HCT116 (cell line): ENCODE results near the gene CERK. TPM values are rescaled to one million over a fixed set of nuclear protein-coding genes. Genes with fewer than 3 reads are reported as not detected.

ENCODE experiments used
- ATAC-seq: fragments of 200-7000 bp; cut with Tn5 transposase; 2 replicates; pipeline ENCODE4 v1.9.1; 2020; ENCODE audit warnings: mild to moderate bottlenecking, moderate library complexity
- BruUV-seq: library from RNA; stranded (reverse); fragments of 400-500 nt; replicated peaks from 2 replicates; lab custom pipeline; 2021; lab: Mats Ljungman, UMichigan
- CTCF ChIA-PET: fragments of 300-600 bp; sonication (Branson Sonifier 250); formaldehyde crosslinking; loops from one replicate; lab custom pipeline; 2021; ENCODE audit warnings: antibody characterized with exemption; lab: Charles Lee
- POLR2A ChIA-PET: fragments of 300-600, 350-600 bp; sonication (Branson Sonifier 250); formaldehyde crosslinking; loops from one replicate; lab custom pipeline; 2021; ENCODE audit warnings: antibody characterized with exemption; lab: Charles Lee
- RAD21 ChIA-PET, 2 experiments: fragments of 300-600 bp; sonication (Branson Sonifier 250); formaldehyde crosslinking; loops; one replicate each; lab custom pipeline; 2023; ENCODE audit warnings: low total read pairs in 2 of 2; ENCODE audit not compliant: uncharacterized antibody in 2 of 2, unreplicated experiment in 2 of 2, low non-redundant PET in 1 of 2; lab: Charles Lee
- DNase-seq: peaks from one replicate; pipeline ENCODE4 v3.0.0-alpha.2; 2010; ENCODE audit warnings: low read depth, low spot score
- H2AFZ ChIP-seq: fragments of 200-600 bp; shearing (Covaris generic), sonication (generic); 2 replicates; pipeline ENCODE4 v1.6.1; 2017; ENCODE audit warnings: low read depth, mixed run types, mixed read lengths, antibody characterized with exemption, low read length; ENCODE audit not compliant: poor library complexity, severe bottlenecking
- H3K27ac ChIP-seq: 2 replicates; pipeline ENCODE4 v1.5.1; 2012; ENCODE audit warnings: low read depth, low read length
- H3K27me3 ChIP-seq: fragments of 200-600 bp; sonication (generic); 2 replicates; pipeline ENCODE4 v1.6.1; 2016; ENCODE audit warnings: mixed run types, low read length, mixed read lengths; ENCODE audit not compliant: insufficient read depth
- H3K36me3 ChIP-seq, 2 experiments: fragments of 200-500 bp in 1 of 2; fragments of 200-600 bp in 1 of 2; sonication (Bioruptor generic) in 1 of 2; sonication (generic) in 1 of 2; 2 replicates each; pipeline versions ENCODE4 v1.5.1 to v1.6.1; 2014 to 2016; ENCODE audit warnings: low read length in 2 of 2, inconsistent platforms in 1 of 2, mixed read lengths in 1 of 2, mixed run types in 1 of 2; ENCODE audit not compliant: insufficient read depth in 2 of 2, control insufficient read depth in 1 of 2
- H3K4me1 ChIP-seq, 2 experiments: fragments of 200-600 bp in 1 of 2; sonication (generic) in 1 of 2; 2 replicates each; pipeline versions ENCODE4 v1.5.1 to v1.6.1; 2012 to 2017; ENCODE audit warnings: low read length in 2 of 2, inconsistent platforms in 1 of 2, mild to moderate bottlenecking in 1 of 2, mixed read lengths in 1 of 2, mixed run types in 1 of 2, moderate library complexity in 1 of 2; ENCODE audit not compliant: insufficient read depth in 2 of 2, control insufficient read depth in 1 of 2
- H3K4me2 ChIP-seq: fragments of 200-600 bp; sonication (generic); 2 replicates; pipeline ENCODE4 v1.6.1; 2017; ENCODE audit warnings: mixed run types, low read length, mixed read lengths
- H3K4me3 ChIP-seq, 2 experiments: fragments of 200-600 bp in 1 of 2; sonication (generic) in 1 of 2; replicated peaks in 1 of 2; 2 replicates each; pipeline ENCODE4 v1.5.1; 2011 to 2016; ENCODE audit warnings: low read length in 2 of 2, control low read depth in 1 of 2, low read depth in 1 of 2, mild to moderate bottlenecking in 1 of 2, mixed read lengths in 1 of 2, mixed run types in 1 of 2
- H3K79me2 ChIP-seq: fragments of 200-600 bp; sonication (generic); 2 replicates; pipeline ENCODE4 v1.6.1; 2017; ENCODE audit warnings: mild to moderate bottlenecking, mixed run types, low read length, moderate library complexity, mixed read lengths; ENCODE audit not compliant: insufficient read depth
- H3K9ac ChIP-seq: fragments of 200-600 bp; sonication (generic); 2 replicates; pipeline ENCODE4 v1.6.1; 2016; ENCODE audit warnings: low read length, mixed read lengths
- H3K9me2 ChIP-seq: fragments of 200-600 bp; sonication (generic), shearing (Covaris generic); 2 replicates; pipeline ENCODE4 v1.6.1; 2017; ENCODE audit warnings: mixed run types, mild to moderate bottlenecking, moderate library complexity; ENCODE audit not compliant: insufficient read depth
- H3K9me3 ChIP-seq, 2 experiments: fragments of 200-500 bp in 1 of 2; fragments of 200-600 bp in 1 of 2; sonication (Bioruptor generic) in 1 of 2; sonication (generic) in 1 of 2; 2 replicates each; pipeline ENCODE4 v1.6.1; 2014 to 2017; ENCODE audit warnings: low read length in 2 of 2, mixed read lengths in 2 of 2, inconsistent platforms in 1 of 2, low read depth in 1 of 2, mild to moderate bottlenecking in 1 of 2, mixed run types in 1 of 2, moderate library complexity in 1 of 2; ENCODE audit not compliant: control insufficient read depth in 1 of 2, insufficient read depth in 1 of 2
- H4K20me1 ChIP-seq: fragments of 200-600 bp; sonication (generic), shearing (Covaris generic); 2 replicates; pipeline ENCODE4 v1.6.1; 2017; ENCODE audit warnings: mixed run types, mild to moderate bottlenecking, moderate library complexity; ENCODE audit not compliant: insufficient read depth
- CEBPB ChIP-seq: IDR thresholded peaks from 2 replicates; pipeline ENCODE4 v1.6.1; 2012; ENCODE audit warnings: low read depth
- ELF1 ChIP-seq: IDR thresholded peaks from 2 replicates; pipeline ENCODE4 v1.6.1; 2012; ENCODE audit warnings: low read depth, borderline replicate concordance
- EZH2 ChIP-seq: fragments of 200-600 bp; sonication (generic); IDR thresholded peaks from 2 replicates; pipeline ENCODE4 v1.6.1; 2017; ENCODE audit warnings: antibody characterized with exemption, mixed run types
- EZH2phosphoT487 ChIP-seq: fragments of 200-600 bp; IDR thresholded peaks from 2 replicates; pipeline ENCODE4 v1.6.1; 2018; ENCODE audit warnings: antibody characterized with exemption, borderline replicate concordance
- FOSL1 ChIP-seq: IDR thresholded peaks from 2 replicates; pipeline ENCODE4 v1.6.1; 2012; ENCODE audit warnings: low read depth
- POLR2A ChIP-seq: IDR thresholded peaks from 2 replicates; pipeline ENCODE4 v1.7.0; 2011; ENCODE audit warnings: borderline replicate concordance; ENCODE audit not compliant: insufficient read depth, insufficient read length; ENCODE audit errors: extremely low read depth
- POLR2AphosphoS5 ChIP-seq: IDR thresholded peaks from 2 replicates; pipeline ENCODE4 v1.6.1; 2011; ENCODE audit warnings: mild to moderate bottlenecking, low read depth, low read length, moderate library complexity
- RAD21 ChIP-seq: IDR thresholded peaks from 2 replicates; pipeline ENCODE4 v1.6.1; 2012; ENCODE audit warnings: low read depth, mild to moderate bottlenecking
- SP1 ChIP-seq: IDR thresholded peaks from 2 replicates; pipeline ENCODE4 v1.6.1; 2012; ENCODE audit warnings: low read depth
- SRF ChIP-seq: IDR thresholded peaks from 2 replicates; pipeline ENCODE4 v1.6.1; 2012; ENCODE audit warnings: low read depth
- YY1 ChIP-seq: IDR thresholded peaks from 2 replicates; pipeline ENCODE4 v1.6.1; 2011; ENCODE audit warnings: low read length, low read depth, moderate library complexity, mild to moderate bottlenecking; ENCODE audit not compliant: insufficient replicate concordance; ENCODE audit errors: extremely low read depth
- ZFX ChIP-seq: fragments of 450-650 bp; IDR thresholded peaks from 2 replicates; pipeline ENCODE4 v1.6.1; 2017
- ZNF274 ChIP-seq: fragments of 200-500 bp; sonication (Bioruptor generic); IDR thresholded peaks from 2 replicates; pipeline ENCODE4 v1.6.1; 2014; ENCODE audit warnings: mild to moderate bottlenecking, low read depth, low read length, inconsistent platforms
- intact Hi-C: fragments of 100-400 bp; cut with micrococcal nuclease; formaldehyde crosslinking; loops from 2 replicates; pipeline ENCODE4 v1.10.0; 2022
- total RNA-seq: library from RNA; stranded (reverse); gene quantifications from one replicate; pipeline ENCODE4 v1.2.1, GENCODE V29; 2021; ENCODE audit not compliant: unreplicated experiment
- TF ChIP-seq, protein P1 (sequence below): IDR thresholded peaks from 2 replicates; pipeline ENCODE4 v1.6.1; 2012
- TF ChIP-seq, protein P2 (sequence below), 3 experiments: fragments of 200-600 bp in 1 of 3; sonication (generic) in 1 of 3; IDR thresholded peaks in 2 of 3; conservative IDR thresholded peaks in 1 of 3; 2 replicates each; pipeline ENCODE4 v1.5.1; 2012 to 2017; ENCODE audit warnings: low read depth in 2 of 3, low read length in 2 of 3, antibody characterized with exemption in 1 of 3, borderline replicate concordance in 1 of 3, control low read depth in 1 of 3, mild to moderate bottlenecking in 1 of 3, mixed read lengths in 1 of 3, mixed run types in 1 of 3, moderate library complexity in 1 of 3; ENCODE audit not compliant: insufficient read depth in 1 of 3

Gene CERK
- total RNA-seq, 1 experiment from 2014 or later = 35.0 TPM

DNA sequence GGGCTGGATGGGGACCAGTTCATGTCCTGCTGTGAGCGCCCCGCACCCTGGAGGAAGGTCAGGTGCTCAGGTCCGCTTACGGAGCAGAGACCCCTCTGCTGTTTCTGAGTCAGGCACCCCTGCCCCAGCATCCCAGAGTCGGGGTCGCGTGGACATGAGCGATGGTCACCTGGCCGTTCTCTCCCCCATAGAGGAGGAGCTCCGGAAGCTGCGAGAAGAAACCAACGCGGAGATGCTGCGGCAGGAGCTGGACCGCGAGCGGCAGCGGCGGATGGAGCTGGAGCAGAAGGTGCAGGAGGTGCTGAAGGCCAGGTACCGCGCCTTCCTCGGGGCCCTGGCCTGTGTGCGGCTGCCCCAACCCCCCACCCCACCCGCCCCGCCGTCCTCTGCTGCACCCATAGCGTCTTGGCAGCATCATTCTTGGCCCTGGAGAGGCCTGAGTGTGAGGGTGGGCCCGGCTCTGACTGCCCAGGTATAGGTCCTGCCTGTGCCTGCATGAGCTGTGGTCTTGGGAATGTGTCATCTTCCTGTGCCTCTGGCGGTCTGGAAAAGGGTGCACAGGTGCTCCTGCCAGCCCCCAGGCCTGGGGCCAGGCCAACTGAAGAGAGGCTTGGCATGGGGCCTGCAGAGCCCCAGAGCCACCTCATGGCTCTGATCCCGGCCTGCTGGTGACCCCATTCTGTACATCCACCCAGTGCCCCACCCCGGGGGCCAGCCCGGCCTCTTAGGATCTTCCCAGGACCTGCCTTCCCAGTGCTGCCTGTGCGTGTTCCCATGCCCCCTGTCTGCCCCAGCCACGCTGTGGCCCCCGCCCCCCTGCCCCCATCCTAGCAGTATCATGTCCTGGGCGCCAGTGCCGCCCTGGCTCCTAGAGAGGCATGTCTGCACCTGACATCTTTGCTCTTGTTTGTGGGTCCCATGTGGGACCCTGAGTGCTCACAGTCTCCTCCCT lies 79.8 kb downstream of the CERK start:
- BruUV-seq = no TSS peak
- Histone ChIP-seq H3K9ac (no peak overlapping the region), H3K4me3 (no peak overlapping the region), H4K20me1 (no peaks in the 10 kb centered on the region), H3K27ac (no peak overlapping the region), H3K9me2 (no peaks in the 10 kb centered on the region)
- RAD21 ChIA-PET = no interaction called here
- no peak for DNase-seq
- no peak for TF ChIP-seq FOSL1
- TF ChIP-seq EZH2 = no peak
- TF ChIP-seq, protein P1, sequence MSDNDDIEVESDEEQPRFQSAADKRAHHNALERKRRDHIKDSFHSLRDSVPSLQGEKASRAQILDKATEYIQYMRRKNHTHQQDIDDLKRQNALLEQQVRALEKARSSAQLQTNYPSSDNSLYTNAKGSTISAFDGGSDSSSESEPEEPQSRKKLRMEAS = no peak
- no peak for TF ChIP-seq ZFX
- TF ChIP-seq, protein P2, sequence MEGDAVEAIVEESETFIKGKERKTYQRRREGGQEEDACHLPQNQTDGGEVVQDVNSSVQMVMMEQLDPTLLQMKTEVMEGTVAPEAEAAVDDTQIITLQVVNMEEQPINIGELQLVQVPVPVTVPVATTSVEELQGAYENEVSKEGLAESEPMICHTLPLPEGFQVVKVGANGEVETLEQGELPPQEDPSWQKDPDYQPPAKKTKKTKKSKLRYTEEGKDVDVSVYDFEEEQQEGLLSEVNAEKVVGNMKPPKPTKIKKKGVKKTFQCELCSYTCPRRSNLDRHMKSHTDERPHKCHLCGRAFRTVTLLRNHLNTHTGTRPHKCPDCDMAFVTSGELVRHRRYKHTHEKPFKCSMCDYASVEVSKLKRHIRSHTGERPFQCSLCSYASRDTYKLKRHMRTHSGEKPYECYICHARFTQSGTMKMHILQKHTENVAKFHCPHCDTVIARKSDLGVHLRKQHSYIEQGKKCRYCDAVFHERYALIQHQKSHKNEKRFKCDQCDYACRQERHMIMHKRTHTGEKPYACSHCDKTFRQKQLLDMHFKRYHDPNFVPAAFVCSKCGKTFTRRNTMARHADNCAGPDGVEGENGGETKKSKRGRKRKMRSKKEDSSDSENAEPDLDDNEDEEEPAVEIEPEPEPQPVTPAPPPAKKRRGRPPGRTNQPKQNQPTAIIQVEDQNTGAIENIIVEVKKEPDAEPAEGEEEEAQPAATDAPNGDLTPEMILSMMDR (IDR thresholded peaks at IDR 0.05 in 2 of 3, conservative IDR thresholded peaks at IDR 0.05 in 1 of 3; ENCODE audit: borderline replicate concordance in 1 of 3, insufficient read depth in 1 of 3, low read depth in 2 of 3, low read length in 2 of 3) = no peak
- TF ChIP-seq POLR2A = no peak
- TF ChIP-seq CEBPB = no peak
- TF ChIP-seq EZH2phosphoT487 = no peak
- TF ChIP-seq POLR2AphosphoS5 = no peak
- no peak for TF ChIP-seq YY1
- TF ChIP-seq ELF1 = no peak
- no peak for TF ChIP-seq SRF
- TF ChIP-seq SP1 = no peak
- no peak for TF ChIP-seq ZNF274
- TF ChIP-seq RAD21 = no peak
- TF ChIP-seq, all 23 proteins: peak for 0
- Histone ChIP-seq H3K4me2 (no peak overlapping the region), H3K4me1 (peaks cover 23 to 25% of the 10 kb centered on the region in 2 experiments), H3K79me2 (no peaks in the 10 kb centered on the region), H3K9me3 (no peaks in the 10 kb centered on the region), H2AFZ (no peak overlapping the region), H3K27me3 (no peaks in the 10 kb centered on the region), H3K36me3 (no peaks in the 10 kb centered on the region)
- intact Hi-C loops = no loop called here
- ChIA-PET POLR2A (no interaction called here), CTCF (no interaction called here)
- no peak for ATAC-seq
